DND-41 (cell line): ENCODE results near the gene TOLLIP.

Source experiments
- ATAC-seq: fragments of 200-7000 bp; cut with Tn5 transposase; 3 replicates; pipeline ENCODE4 v1.9.1; 2021; ENCODE audit warnings: low read depth; ENCODE audit not compliant: insufficient read depth
- DNase-seq: peaks from one replicate; pipeline ENCODE4 v3.0.0-alpha.2; 2020
- H2AFZ ChIP-seq: 2 replicates; pipeline ENCODE4 v1.6.0; 2012; ENCODE audit warnings: low read depth, low read length
- H3K27ac ChIP-seq: 2 replicates; pipeline ENCODE4 v1.5.1; 2012; ENCODE audit warnings: low read length, inconsistent platforms
- H3K27me3 ChIP-seq: fragments of 200-600 bp; sonication (generic); 2 replicates; pipeline ENCODE4 v1.6.0; 2012; ENCODE audit warnings: low read length, mild to moderate bottlenecking, inconsistent platforms; ENCODE audit not compliant: insufficient read depth, poor library complexity
- H3K36me3 ChIP-seq: 2 replicates; pipeline ENCODE4 v1.5.1; 2012; ENCODE audit warnings: low read length, inconsistent platforms; ENCODE audit not compliant: insufficient read depth
- H3K4me1 ChIP-seq: 2 replicates; pipeline ENCODE4 v1.5.1; 2012; ENCODE audit warnings: mild to moderate bottlenecking, low read length; ENCODE audit not compliant: insufficient read depth
- H3K4me2 ChIP-seq: 2 replicates; pipeline ENCODE4 v1.6.0; 2012; ENCODE audit warnings: mild to moderate bottlenecking, moderate library complexity, low read length, inconsistent platforms; ENCODE audit not compliant: insufficient read depth
- H3K4me3 ChIP-seq, 2 experiments: fragments of 200-600 bp in 1 of 2; shearing (Covaris generic) in 1 of 2; 2 replicates each; pipeline ENCODE4 v1.5.1; 2012 to 2016; ENCODE audit warnings: inconsistent platforms in 2 of 2, low read length in 2 of 2, mild to moderate bottlenecking in 2 of 2, low read depth in 1 of 2, moderate library complexity in 1 of 2
- H3K79me2 ChIP-seq: 2 replicates; pipeline ENCODE4 v1.6.0; 2012; ENCODE audit warnings: low read length, inconsistent platforms; ENCODE audit not compliant: insufficient read depth
- H3K9ac ChIP-seq: 2 replicates; pipeline ENCODE4 v1.6.0; 2012; ENCODE audit warnings: low read depth, mild to moderate bottlenecking, inconsistent platforms, low read length, moderate library complexity
- H3K9me3 ChIP-seq: 2 replicates; pipeline ENCODE4 v1.5.1; 2012; ENCODE audit warnings: low read length, moderate library complexity, mild to moderate bottlenecking, inconsistent platforms; ENCODE audit not compliant: insufficient read depth, severe bottlenecking
- H4K20me1 ChIP-seq: 2 replicates; pipeline ENCODE4 v1.6.0; 2012; ENCODE audit warnings: low read length; ENCODE audit not compliant: insufficient read depth
- CTCF ChIP-seq: IDR thresholded peaks from 2 replicates; pipeline ENCODE4 v1.5.1; 2012; ENCODE audit warnings: borderline replicate concordance, low read length, moderate library complexity, mild to moderate bottlenecking; ENCODE audit not compliant: poor library complexity, severe bottlenecking; ENCODE audit errors: extremely low read depth
- EZH2 ChIP-seq: IDR thresholded peaks from 3 replicates; pipeline ENCODE4 v1.6.1; 2012; ENCODE audit warnings: borderline replicate concordance, low read depth, mild to moderate bottlenecking, moderate library complexity, low read length, inconsistent platforms; ENCODE audit not compliant: severe bottlenecking

TOLLIP gene

DNA sequence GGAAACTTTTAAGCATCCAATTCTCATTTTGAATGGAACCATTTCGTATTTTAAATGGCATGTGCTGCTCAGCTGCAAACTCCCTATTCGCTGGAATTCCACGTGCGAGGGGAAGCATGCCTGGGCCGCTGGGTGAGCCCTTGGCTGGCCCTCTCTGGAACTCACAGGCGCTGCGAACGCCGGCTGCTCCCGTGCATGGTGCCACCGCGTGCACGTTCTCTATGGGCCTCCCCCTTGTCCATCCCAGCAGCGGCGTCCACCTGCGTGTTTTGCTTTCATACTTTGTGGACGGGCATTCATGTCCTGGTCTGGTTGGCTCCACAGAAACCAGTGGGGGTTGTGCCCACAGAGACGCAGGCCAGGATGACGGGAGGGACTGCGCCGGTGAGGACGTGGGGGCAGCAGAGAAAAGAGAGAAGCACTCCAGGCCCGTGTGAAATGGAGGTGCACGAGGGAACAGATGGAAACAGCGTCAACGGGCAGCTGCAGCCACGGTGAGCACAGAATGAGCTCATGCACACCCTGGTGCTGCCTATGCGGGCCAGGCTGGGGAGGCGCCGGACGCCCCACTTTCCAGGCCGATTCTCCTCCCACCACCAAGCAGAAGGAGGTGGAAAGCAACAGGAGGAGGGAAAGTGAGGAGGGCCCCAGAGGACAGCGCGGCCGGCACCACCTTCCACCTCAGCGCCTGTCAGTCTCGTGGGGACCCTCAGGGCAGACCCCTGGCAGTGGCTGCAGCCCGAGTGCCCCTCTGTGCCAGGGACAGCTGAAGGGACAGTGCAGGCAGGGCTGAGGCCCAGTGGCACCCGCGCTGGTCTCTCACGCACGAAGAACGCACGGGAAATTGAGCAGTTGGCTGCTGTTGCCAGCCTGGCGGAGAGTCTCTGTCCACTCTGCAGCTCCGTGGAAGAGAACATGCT, 29.1 kb downstream of the TOLLIP start:
- no peaks in the 10 kb centered on the region for H3K79me2 ChIP-seq
- no peak overlapping the region for H3K9ac ChIP-seq
- H4K20me1 ChIP-seq: peaks cover 4% of the 10 kb centered on the region; the same call in 1 of the 2 replicates
- DNase-seq: no peak
- H3K27ac ChIP-seq: no peak overlapping the region
- H2AFZ ChIP-seq: no peak overlapping the region
- ATAC-seq: no peak
- no peaks in the 10 kb centered on the region for H3K4me1 ChIP-seq
- no peaks in the 10 kb centered on the region for H3K27me3 ChIP-seq
- no peak overlapping the region for H3K4me3 ChIP-seq
- H3K4me2 ChIP-seq: no peak overlapping the region
- peaks cover 74% of the 10 kb centered on the region for H3K36me3 ChIP-seq
- TF ChIP-seq EZH2 (no peak), CTCF (no peak)
- H3K9me3 ChIP-seq: no peaks in the 10 kb centered on the region

DNA sequence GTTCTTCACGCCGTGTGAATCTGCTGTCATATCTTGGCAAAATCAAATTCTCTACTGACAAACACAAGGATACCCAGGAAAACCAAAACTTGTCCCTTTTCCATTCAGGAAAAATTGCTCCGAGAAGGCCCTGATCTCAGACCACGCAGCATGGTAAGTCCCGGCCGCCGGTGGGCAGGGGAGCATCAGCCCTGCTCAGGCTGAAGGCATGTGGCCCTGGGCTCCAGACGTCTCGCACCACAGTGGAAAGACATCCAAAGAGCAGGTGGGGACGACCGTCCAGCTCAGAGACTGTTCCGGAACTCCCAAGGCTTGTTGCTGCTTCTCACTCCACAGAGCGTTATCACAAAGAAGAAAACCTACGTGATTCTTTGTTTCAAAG, 29.8 kb downstream of the TOLLIP start:
- Histone ChIP-seq H2AFZ (no peak overlapping the region), H3K9me3 (no peaks in the 10 kb centered on the region), H3K36me3 (peaks cover 72% of the 10 kb centered on the region), H4K20me1 (peaks cover 4% of the 10 kb centered on the region; the same call in 1 of the 2 replicates), H3K4me3 (no peak overlapping the region), H3K79me2 (no peaks in the 10 kb centered on the region), H3K27me3 (no peaks in the 10 kb centered on the region), H3K27ac (no peak overlapping the region), H3K9ac (no peak overlapping the region), H3K4me2 (no peak overlapping the region), H3K4me1 (no peaks in the 10 kb centered on the region)
- no peak for DNase-seq
- TF ChIP-seq EZH2 (no peak), CTCF (no peak)
- ATAC-seq: no peak

DNA sequence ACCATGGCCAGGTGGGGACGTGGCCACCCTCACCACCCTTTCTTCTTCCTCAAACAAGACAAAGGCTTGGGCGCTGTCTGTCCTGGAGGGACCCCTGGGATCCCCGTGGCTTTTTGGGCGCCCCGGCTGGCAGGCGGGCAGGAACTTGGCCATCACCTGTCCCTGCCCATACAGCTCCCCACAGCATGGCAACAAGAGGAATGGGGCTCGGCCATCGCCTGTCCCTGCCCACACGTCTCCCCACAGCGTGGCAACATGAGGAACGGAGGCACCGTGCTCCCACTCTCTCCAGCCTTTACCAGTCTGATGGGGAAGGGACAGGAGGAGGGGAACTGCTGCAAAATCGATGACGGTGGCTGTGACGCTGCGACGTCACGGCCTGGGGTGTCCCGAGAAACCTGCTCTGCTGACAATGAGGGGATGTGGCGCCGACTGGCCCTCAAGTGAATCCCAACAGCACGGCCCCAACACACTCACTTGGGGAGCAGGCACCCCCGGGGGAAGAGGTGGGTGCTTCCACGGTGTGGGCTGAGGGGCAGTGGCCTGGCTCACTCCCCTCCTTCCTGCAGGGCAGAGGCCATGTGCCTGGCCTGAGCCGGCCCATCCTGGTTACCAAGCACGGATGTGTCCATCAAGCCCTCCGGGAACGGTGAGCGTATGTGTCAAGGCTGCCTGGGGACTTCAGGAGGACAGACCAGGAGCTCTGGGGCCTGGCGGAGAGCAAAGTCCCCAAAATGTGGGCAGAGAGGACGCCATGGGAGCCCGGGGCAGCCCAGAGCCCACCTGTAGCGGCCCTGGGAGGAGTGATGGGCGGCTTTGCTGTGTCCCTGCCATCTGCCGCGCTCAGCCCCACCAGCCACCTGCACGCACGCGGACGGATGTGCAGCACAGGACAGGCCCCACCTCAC, 30.4 kb downstream of the TOLLIP start:
- Histone ChIP-seq H2AFZ (no peak overlapping the region), H3K9ac (no peak overlapping the region), H3K79me2 (no peaks in the 10 kb centered on the region), H3K4me3 (no peak overlapping the region), H3K4me1 (no peaks in the 10 kb centered on the region), H3K36me3 (peaks cover 69% of the 10 kb centered on the region), H3K27me3 (no peaks in the 10 kb centered on the region), H3K9me3 (no peaks in the 10 kb centered on the region), H4K20me1 (peaks cover 4% of the 10 kb centered on the region; the same call in 1 of the 2 replicates), H3K27ac (no peak overlapping the region), H3K4me2 (no peak overlapping the region)
- DNase-seq (no peak), ATAC-seq (no peak)
- TF ChIP-seq EZH2: no peak
- TF ChIP-seq CTCF: no peak
